ENCODE data around the gene KIF2C.
"Not testable (repeated sequence)": the region's sequence is repeated elsewhere in the genome, so short reads cannot be mapped to it uniquely, and the experiment has no call there.

KIF2C gene

DNA sequence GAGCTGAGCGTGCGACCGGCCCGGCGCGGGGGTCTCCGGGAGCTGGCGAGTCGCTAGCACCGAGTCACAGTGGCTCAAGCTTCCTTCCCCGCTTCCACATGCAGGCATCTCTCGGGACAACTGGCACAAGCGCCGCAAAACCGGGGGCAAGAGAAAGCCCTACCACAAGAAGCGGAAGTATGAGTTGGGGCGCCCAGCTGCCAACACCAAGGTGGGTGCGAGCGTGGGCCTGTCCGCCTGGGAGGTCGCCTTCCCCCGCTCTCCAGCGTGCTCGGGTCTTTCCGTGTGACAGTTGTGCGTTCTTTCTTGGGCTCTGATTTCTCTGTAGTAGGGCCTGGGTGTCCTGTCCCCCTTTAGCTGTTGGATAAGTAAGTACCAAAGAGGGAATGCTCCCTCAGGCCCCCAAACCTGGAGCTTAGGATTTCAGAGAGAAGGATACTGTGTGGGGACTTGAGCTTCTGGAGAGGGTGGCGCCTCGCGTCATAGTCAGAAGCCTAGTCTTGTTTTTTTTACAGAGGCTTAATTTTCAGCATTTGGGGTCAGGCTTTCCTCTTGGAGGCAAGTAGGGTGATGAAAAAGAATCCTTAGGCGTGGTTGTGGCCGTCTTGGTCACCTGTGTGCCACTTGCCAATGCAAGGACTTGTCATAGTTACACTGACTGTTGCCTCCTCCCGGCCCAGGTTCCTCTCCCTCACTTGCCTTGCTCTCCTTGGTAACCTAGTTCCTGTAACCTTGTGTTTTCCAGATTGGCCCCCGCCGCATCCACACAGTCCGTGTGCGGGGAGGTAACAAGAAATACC lies 36.5 kb downstream of the KIF2C start:
- no peak for DNase-seq (ENCODE audit: low spot score)

DNA sequence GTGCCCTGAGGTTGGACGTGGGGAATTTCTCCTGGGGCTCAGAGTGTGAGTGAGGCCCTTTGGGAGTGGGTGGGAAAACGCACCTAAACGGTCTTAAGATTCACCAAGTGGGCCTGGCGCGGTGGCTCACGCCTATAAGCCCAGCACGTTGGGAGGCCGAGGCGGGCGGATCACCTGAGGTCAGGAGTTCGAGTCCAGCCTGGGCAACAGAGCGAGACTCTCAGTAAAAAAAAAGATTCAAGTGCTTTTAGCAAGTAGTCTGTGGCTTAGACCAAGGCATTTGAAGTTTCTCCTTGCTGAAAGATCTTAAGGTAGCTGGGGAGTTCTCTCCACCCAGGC lies 37.1 kb downstream of the KIF2C start:
- DNase-seq (ENCODE audit: low spot score), result no peak

DNA sequence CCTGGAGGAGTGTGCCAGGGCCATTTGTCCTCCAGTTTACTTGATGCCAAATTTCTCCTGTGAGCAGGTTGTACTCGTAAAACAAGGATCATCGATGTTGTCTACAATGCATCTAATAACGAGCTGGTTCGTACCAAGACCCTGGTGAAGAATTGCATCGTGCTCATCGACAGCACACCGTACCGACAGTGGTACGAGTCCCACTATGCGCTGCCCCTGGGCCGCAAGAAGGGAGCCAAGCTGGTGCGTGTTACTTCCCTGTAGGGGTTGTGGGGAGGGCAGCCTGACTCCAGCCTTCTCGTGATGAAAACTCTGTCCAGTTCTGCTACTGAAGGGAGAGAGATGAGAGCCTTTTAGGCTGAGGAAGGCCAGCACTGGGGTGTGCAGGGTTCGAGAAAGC lies 37.9 kb downstream of the KIF2C start:
- no peak for DNase-seq (ENCODE audit: low spot score)

DNA sequence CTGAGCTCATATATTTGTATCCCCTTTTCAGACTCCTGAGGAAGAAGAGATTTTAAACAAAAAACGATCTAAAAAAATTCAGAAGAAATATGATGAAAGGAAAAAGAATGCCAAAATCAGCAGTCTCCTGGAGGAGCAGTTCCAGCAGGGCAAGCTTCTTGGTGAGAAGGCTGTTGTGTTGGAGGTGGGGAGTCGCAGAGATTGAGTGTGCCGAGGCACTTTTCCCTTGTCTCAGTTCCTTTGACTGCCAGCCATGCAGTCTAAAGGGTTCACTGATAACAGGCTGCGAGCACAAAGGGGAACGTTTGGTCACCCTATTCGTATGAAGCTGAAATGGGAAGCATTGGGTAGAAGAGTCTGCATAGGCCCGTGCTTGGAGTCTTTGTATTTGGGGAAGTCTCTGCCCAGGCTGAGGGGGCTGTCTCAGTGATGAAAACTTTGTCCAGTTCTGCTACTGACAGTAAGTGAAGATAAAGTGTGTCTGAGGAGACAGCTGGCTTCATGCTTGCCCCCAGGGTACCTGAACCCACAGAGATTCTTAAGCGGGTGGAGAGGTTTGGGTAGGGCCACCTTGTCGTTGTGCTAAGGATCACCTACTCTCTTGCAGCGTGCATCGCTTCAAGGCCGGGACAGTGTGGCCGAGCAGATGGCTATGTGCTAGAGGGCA lies 38.5 kb downstream of the KIF2C start:
- DNase-seq (ENCODE audit: low spot score), result no peak

DNA sequence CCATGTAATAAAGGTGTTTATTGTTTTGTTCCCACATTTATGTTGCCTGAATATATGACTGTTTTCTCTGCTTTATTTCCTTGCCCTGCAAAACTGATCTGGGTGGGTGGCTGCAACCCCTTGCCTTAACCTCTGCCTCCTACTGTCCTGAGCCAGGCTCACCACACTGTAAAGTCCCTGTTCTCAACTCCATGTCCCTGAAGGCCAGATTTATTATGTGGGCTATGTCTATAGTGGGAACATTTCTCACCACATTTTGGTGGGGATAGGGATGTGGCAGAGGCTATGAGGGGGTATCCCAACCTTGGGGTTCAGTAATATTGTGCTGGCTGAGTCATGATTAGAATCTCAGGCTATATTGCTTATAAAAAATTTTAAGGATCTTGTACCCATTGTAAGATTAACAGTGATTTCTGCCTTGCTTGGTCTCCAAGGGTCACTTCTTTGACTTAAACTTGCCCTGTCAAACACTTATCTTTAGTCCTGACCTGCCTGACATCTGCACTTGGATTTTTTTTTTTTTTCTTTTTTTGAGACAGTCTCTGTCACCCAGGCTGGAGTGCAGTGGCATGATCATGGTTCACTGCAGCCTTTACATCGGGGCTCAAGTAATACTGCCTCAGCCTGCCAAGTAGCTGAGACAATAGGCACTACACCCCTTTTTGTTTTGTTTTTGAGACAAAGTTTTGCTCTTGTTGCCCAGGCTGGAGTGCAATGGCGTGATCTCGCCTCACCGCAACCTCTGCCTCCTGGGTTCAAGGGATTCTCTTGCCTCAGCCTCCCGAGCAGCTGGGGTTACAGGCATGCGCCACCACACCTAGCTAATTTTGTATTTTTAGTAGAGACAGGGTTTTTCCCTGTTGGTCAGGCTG lies 39.3 kb downstream of the KIF2C start:
- DNase-seq (ENCODE audit: low spot score), result no peak

DNA sequence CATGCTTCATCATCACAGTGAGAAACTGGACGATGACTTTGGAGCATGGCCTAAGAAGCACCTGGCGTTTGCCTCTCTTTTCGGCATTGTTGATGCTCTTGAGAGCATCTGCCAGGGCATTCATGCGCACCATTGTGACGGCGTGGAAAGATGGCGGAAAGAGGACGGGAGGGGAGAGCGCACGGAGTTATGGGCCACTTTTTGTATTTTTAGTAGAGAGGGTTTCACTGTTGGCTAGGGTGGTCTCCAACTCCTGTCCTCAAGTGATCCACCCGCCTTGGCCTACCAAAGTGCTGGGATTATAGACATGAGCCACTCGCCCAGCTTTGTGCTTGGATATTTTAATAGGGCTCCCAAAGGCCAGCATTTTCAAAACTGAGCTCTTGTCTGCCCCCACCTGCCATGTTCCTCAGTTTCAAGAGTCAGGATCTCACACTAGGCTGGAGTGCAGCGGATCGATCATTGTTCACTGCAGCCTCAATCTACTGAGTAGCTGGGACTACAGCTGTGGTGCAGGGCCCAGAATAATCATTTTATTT lies 41.0 kb downstream of the KIF2C start:
- no peak for DNase-seq (ENCODE audit: low spot score)

DNA sequence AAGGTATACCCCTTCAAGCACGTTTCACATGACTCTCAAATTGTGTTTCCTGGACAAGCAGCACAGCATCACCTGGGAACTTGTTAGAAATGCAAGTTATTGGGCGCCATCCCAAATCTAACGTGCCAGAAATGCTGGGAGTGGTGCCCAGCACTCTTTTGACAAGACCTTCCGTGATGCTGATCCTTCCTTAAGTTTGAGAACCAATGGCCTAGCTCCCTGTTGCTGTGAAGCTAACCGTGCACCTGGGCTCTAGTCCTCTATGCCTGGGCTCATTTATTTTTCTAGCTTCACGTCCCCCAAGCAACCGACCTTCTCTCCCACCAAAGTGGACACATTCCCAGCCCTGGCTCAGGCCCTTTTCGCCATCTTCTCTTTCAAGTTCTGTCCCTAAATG lies 44.1 kb downstream of the KIF2C start:
- no peak for DNase-seq (ENCODE audit: low spot score)

DNA sequence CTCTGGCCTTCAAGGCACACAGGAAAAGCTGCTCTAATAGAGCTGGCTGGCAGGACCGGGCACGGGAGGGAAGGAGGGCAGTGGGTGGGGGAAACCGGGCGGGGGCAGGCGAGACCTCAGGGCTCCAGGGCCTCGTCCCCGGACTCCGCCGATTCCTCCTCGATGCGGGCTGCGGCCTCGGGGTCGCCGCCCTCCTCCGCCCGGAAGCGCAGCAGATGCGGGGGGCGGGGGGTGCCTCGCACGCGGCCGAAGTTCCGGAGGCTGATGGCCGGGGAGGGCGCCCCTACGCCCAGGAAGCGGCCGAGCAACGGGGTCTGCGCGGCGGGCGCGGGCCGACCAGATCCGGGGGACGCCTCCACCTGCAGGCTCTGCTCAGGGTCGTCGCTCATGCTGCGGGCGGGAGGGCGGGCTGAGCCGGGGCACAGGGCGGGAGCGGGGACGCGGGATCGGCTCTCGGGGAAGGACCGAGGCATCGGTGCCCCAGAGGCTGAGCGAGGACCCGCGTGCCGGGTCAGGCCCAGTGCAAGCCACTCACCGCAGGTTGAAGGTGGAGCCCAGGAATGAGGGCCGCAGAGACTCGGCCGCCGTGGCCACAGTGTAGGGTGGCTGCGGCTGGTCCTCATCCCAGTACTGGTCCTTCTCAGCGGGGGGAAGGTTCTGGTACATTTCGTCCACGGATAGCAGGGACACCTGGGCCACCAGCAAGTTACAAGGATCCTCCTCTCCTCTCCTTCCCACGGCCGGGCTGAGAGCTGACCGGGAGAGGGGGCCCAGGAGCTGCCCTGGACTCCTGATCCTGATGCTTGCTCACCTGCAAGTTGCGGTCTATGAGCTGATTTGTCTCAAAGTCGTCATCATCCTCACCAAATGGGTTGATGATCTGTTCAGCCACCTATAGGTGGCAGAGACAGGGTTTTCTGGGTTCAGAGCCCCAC lies 44.7 kb downstream of the KIF2C start:
- DNase-seq (ENCODE audit: low spot score), result no peak

DNA sequence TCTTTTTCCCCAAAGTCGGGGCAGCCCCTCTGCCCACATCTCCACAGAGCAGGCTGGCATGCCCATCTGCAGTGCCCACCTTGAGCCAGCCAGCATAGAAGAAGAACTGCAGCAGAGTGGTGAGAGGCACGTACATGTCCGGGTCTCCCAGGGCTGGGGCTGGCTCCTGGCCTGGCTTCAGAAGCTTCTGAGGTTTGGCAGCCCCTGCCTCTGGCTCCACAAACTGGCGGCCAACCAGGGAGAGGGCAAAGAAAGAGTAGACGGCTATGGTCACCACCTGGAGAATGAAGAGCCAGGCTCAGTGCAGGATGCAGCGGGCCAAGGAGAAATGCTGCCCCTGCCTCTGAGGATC lies 45.4 kb downstream of the KIF2C start:
- DNase-seq (ENCODE audit: low spot score), result no peak

DNA sequence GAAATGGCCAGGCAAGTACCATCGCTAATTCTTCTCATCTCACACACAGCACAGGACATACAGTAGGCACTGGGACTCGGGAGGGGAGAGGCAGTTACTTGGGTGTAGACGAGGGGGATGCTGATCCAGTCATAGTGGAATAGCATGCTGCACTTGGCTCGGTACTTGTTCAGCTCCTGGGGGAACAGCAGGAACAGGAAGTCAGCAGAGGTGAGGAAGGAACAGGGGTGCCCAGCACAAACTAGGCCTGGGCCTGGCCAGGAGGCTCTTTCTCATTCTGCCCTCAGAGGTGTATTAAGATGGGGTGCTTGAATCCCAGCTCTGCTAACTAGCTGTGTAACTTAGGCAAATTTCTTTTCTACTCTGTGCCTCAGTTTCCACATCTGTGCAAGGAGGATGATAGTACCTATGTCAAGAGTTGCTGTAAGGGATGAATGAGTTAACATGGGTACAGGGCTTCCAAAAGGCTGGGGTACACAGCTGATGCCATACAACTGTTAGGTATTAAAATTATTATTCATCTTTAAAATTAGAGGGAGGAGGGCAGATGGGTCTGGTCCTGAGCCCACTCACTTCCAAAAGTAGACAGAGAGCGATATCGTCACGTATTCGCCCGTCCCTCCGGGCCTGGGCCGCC lies 46.0 kb downstream of the KIF2C start:
- DNase-seq (ENCODE audit: low spot score), result no peak

DNA sequence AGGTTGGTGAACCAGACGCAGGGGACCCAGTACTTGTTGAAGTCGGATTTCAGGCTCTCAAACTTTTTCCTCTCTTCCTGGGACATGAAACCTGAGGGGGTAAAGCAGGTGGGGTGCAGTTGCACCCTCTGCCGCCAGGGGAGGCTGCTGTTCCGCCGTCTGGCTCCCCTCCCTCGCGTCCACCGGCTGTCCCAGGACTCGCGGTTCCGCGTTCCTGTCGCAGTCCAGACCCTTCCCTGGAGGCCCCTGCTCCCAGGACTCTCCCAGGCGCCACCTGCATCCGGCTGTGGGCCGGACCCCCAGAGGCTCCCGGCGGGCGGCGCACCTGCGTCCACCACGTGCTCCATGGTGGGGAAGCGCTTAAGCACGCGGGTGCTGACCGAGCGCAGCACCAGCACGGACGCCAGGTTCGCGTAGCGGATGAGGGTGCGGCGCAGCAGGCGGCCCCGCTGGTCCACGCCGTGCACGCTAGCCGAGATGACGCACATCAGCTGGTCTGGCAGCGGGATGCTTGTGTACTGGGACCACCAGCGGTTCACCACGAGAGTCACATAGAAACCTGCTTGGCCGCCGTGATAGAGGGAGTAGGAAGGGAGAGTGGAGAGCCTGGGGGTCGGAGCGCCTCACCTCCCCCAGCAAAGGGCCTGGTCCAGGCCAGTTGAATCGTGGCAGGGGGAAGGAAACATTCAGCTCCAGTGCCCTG lies 46.7 kb downstream of the KIF2C start:
- DNase-seq (ENCODE audit: low spot score), result no peak

DNA sequence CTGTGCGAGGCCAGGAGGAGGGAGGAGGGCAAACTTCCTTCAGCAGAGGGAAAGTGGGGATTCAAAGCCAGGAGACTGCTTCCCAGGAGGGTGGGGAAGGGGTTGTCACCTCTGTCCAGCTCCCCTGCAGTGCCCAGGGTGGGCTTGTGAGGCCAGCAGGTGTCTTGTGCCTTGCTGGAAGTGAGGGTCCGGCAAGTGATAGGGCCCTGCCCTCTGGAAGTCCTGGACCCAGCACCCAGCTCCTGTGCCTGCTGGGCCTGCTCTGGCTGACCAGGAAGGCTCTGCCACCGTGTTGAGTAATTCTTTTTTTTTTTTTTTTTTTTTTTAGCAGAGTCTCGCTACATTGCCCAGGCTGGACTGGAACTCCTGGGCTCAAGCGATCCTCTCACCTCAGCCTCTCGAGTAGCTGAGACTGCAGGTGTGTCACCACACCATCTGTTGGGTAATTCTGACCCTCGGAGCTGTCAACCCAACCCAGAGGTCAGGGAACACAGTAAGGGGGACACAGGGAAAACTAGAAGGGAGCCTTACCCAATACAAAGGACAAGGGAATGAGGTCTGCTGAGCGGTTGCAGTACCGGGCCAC lies 47.3 kb downstream of the KIF2C start:
- DNase-seq (ENCODE audit: low spot score), result no peak

DNA sequence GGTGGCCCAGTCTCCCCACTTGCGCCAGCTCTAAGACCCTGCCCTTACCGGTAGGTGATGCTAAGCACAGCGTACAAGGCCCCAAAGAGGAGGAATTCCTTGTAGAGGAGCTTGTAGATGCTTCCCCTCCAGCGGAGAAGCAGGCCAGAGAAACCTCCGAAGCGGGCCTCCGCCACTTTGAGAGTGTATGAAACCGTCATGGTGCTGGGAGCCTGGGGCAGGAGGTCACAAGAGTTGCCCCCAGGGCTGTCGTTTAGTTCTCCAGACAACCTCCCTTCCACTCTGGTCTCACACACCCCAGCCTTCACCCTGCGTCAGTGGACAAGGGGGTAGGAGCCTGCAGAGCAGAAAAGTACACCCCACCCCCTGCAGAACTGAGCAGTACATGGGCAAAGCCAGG lies 47.9 kb downstream of the KIF2C start:
- no peak for DNase-seq (ENCODE audit: low spot score)

DNA sequence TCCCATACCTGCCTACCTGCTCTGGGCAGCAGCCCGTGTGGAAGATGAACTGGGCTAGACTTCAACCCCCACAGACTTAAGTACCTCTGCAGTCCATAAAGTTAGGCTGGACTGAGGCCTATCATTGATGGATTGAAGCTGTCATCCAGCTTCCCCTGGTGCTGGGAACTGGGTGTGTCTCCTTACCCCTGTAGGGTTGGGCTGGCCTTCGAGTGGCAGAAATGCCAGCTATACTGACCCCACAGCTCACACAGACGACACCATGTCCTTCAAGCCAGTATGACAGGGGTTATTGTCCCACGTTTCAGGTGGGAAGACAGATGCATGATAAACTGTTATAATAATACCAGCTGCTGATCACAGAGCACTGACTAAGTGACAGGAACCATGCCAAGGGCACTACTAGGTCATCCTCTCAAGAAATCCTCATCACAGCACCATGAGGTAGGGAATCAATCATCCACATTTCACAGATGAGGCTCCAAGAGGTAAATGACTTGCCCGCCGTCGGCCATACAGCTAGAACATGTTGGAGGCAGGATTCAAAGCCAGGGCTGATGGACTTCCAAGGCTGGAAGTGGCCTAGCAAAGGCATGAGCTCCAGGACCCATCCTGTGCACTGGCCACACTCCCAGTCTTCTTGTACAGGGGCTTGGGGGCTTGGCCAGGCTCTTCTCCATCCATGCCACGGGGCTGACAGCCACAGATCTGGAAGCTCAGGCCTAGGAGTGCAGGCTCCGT lies 48.7 kb downstream of the KIF2C start, which contains the start of gene BEST4:
Gene BEST4 (minus strand): TSS at position 51 of the 741 bp plus-strand sequence. CDS start 465 bp downstream, outside the sequence.
- no peak for DNase-seq (ENCODE audit: low spot score)

DNA sequence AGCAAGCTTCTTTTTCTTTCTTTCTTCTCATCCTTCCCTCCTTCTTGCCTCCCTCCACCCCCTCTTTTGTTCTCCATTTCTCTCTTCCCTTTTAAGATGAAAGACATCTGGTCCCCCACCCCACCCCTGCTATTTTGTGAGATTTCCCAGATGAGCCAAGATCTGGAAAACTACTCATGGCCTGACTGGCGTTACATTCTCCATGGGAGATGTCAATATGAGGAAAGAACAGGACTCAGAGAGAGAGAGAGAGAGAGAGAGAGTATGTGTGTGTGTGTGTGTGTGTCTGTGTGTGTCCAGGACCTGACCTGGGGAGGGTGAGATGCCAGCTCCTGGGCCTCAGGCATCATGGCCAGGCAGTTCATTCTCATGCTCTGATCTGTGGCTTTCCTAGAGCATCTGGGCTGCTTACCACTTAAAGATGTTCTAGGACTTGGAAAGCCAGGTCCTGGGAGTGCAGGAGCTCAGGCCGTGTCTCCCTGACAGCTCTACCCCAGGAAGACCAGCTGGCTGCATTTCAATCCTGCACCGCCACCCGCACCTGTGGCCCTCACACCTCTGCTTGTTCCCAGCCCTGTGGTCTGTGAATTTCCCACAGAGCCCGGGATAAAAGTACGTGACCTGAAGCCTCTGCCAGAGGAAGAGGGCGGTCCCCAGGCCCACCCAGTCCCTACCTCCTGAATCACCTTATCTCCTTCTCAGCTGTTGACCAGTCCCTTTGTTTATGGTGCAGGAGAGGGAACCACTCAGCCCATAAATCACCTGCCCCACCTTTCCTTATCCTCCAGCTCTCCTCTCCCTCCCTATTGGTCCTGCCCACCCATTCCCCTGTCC lies 51.5 kb downstream of the KIF2C start:
- DNase-seq (ENCODE audit: low spot score), result no peak

DNA sequence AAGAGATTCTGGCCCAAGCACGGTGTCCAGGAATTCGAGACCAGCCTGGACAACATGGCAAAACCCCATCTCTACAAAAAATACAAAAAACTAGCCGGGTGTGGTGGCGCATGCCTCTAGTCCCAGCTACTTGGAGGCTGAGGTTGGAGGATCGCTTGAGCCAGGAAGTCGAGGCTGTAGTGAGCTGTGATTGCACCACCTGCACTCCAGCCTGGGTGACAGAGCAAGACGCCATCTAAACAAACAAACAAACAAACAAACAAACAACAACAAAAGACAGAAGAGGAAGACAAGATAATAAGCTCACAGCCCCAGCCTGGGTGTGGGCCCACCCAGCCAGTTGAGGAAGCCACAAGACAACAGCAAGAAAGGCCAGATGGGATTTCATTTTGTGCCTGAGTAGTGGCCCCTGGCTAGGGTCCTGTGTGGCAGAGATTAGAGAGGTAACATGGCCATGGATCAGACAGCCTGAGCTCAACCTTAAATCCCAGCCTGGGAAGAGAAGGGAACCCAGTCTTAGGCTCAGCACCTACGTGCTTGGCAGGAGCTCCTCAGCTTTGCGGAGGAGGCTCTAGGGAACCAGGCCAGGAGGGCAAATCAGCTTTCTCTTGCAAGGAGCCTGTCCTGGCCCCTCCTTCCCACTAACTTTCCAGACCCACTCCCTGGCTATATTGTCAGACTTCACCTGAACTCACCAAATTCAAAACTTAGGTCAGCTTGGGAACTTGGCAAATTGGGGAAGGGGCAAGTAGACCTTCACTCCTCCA lies 53.3 kb downstream of the KIF2C start:
- no peak for DNase-seq (ENCODE audit: low spot score)

DNA sequence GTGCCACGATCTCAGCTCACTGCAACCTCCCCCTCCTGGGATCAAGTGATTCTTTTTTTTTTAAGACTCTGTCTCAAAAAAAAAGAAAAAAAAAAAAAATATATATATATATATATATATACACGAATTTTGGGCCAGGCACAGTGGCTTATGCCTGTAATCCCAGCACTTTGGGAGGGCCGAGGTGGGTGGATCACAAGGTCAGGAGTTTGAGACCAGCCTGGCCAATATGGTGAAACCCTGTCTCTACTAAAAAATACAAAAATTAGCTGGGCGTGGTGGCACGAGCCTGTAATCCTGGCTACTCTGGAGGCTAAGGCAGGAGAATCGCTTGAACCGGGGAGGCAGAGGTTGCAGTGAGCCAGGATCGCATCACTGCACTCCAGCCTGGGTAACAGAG lies 58.2 kb downstream of the KIF2C start:
- not testable (repeated sequence) for DNase-seq (ENCODE audit: low spot score)
